GM23338 (cell line): Measurements from ENCODE around the gene STIM1. TPM values are rescaled to one million over a fixed set of nuclear protein-coding genes. Genes with fewer than 3 reads are reported as not detected.
"Not testable (repeated sequence)": the region's sequence is repeated elsewhere in the genome, so short reads cannot be mapped to it uniquely, and the experiment has no call there.

Experiments
- ATAC-seq: fragments of 200-7000 bp; cut with Tn5 transposase; 3 replicates; pipeline ENCODE4 v1.9.1; 2020
- DNase-seq: peaks from one replicate; pipeline ENCODE4 v3.0.0-alpha.2; 2015; ENCODE audit warnings: low spot score
- H2AFZ ChIP-seq: fragments of 200-600 bp; sonication (generic); 2 replicates; pipeline ENCODE4 v1.8.0; 2016; ENCODE audit warnings: antibody characterized with exemption, mild to moderate bottlenecking, moderate library complexity
- H3F3A ChIP-seq: fragments of 200-600 bp; sonication (generic); replicated peaks from 2 replicates; pipeline ENCODE4 v1.8.0; 2017; ENCODE audit warnings: antibody characterized with exemption, mixed run types, low read depth
- H3K27ac ChIP-seq: fragments of 200-600 bp; sonication (generic); 2 replicates; pipeline ENCODE4 v1.6.1; 2016; ENCODE audit warnings: low read depth
- H3K27me3 ChIP-seq: fragments of 200-600 bp; sonication (generic); 2 replicates; pipeline ENCODE4 v1.8.0; 2016; ENCODE audit warnings: mild to moderate bottlenecking, mixed run types, moderate library complexity; ENCODE audit not compliant: insufficient read depth
- H3K36me3 ChIP-seq: fragments of 200-600 bp; sonication (generic); 2 replicates; pipeline ENCODE4 v1.8.0; 2016; ENCODE audit warnings: mild to moderate bottlenecking; ENCODE audit not compliant: insufficient read depth
- H3K4me1 ChIP-seq: fragments of 200-600 bp; sonication (generic); 2 replicates; pipeline ENCODE4 v1.8.0; 2016; ENCODE audit warnings: mild to moderate bottlenecking, moderate library complexity; ENCODE audit not compliant: insufficient read depth
- H3K4me2 ChIP-seq: fragments of 200-600 bp; sonication (generic); 2 replicates; pipeline ENCODE4 v1.7.1; 2017; ENCODE audit warnings: mixed run types
- H3K4me3 ChIP-seq: fragments of 200-600 bp; sonication (generic); 2 replicates; pipeline ENCODE4 v1.6.1; 2016; ENCODE audit warnings: mixed run types
- H3K79me2 ChIP-seq: fragments of 200-600 bp; sonication (generic); replicated peaks from 2 replicates; pipeline ENCODE4 v1.8.0; 2017; ENCODE audit warnings: mild to moderate bottlenecking; ENCODE audit not compliant: insufficient read depth
- H3K9me2 ChIP-seq: fragments of 200-600 bp; sonication (generic); 2 replicates; pipeline ENCODE4 v1.8.0; 2017; ENCODE audit not compliant: insufficient read depth
- H4K20me1 ChIP-seq: fragments of 200-600 bp; sonication (generic); replicated peaks from 2 replicates; pipeline ENCODE4 v1.8.0; 2017; ENCODE audit warnings: mild to moderate bottlenecking; ENCODE audit not compliant: insufficient read depth
- H3K27ac Mint-ChIP-seq: 2 replicates; pipeline ENCODE4 v1.8.0; 2020; ENCODE audit warnings: inconsistent platforms, mild to moderate bottlenecking, moderate library complexity, mixed read lengths
- H3K27me3 Mint-ChIP-seq: 3 replicates; pipeline ENCODE4 v1.8.0; 2022; ENCODE audit warnings: low read depth, mild to moderate bottlenecking, moderate library complexity, mixed read lengths, inconsistent platforms; ENCODE audit not compliant: insufficient read depth, poor library complexity
- H3K36me3 Mint-ChIP-seq: 3 replicates; pipeline ENCODE4 v1.8.0; 2021; ENCODE audit warnings: low read depth, mild to moderate bottlenecking, inconsistent platforms, moderate library complexity, mixed read lengths
- H3K4me1 Mint-ChIP-seq: 3 replicates; pipeline ENCODE4 v1.8.0; 2020; ENCODE audit warnings: mild to moderate bottlenecking, inconsistent platforms, mixed read lengths
- H3K4me3 Mint-ChIP-seq: 3 replicates; pipeline ENCODE4 v1.8.0; 2021; ENCODE audit warnings: moderate library complexity, mild to moderate bottlenecking, inconsistent platforms, mixed read lengths
- H3K9me3 Mint-ChIP-seq: 3 replicates; pipeline ENCODE4 v1.8.0; 2020; ENCODE audit warnings: moderate library complexity, mild to moderate bottlenecking, inconsistent platforms, mixed read lengths
- CREB1 ChIP-seq: fragments of 250-450 bp; sonication (Bioruptor Pico); IDR thresholded peaks from 2 replicates; pipeline ENCODE4 v1.5.0; 2020; ENCODE audit warnings: low read depth, mild to moderate bottlenecking, moderate library complexity
- ETS1 ChIP-seq: IDR thresholded peaks from 2 replicates; pipeline ENCODE4 v1.6.1; 2016; ENCODE audit warnings: antibody characterized with exemption
- EZH2 ChIP-seq: fragments of 200-600 bp; sonication (generic); IDR thresholded peaks from one replicate; pipeline ENCODE4 v1.8.0; 2017; ENCODE audit warnings: antibody characterized with exemption, mild to moderate bottlenecking, low read depth; ENCODE audit not compliant: unreplicated experiment
- EZH2phosphoT487 ChIP-seq: fragments of 200-600 bp; sonication (generic); IDR thresholded peaks from one replicate; pipeline ENCODE4 v1.8.1; 2018; ENCODE audit warnings: antibody characterized with exemption; ENCODE audit not compliant: unreplicated experiment
- JUNB ChIP-seq: IDR thresholded peaks from one replicate; pipeline ENCODE4 v1.6.1; 2016; ENCODE audit warnings: antibody characterized with exemption; ENCODE audit not compliant: unreplicated experiment
- NANOG ChIP-seq: IDR thresholded peaks from 2 replicates; pipeline ENCODE4 v1.6.1; 2016; ENCODE audit warnings: antibody characterized with exemption, borderline replicate concordance
- POLR2AphosphoS5 ChIP-seq: IDR thresholded peaks from 2 replicates; pipeline ENCODE4 v1.6.1; 2016; ENCODE audit warnings: antibody characterized with exemption, low read depth
- REST ChIP-seq: IDR thresholded peaks from one replicate; pipeline ENCODE4 v1.6.1; 2018; ENCODE audit warnings: antibody characterized with exemption; ENCODE audit not compliant: unreplicated experiment
- polyA plus RNA-seq: library from polyadenylated mRNA; unstranded; fragments of >200 nt; fragmentation: Nextera tagmentation; extraction: Ambion mirVana; gene quantifications from 2 replicates; pipeline ENCODE4 v1.2.1, GENCODE V29; 2016
- total RNA-seq: library from RNA; depleted of rRNA; stranded (reverse); fragments of >200 nt; shearing (Covaris generic); gene quantifications from 2 replicates; pipeline ENCODE4 v1.2.3, GENCODE V29; 2014

The STIM1 gene
- total and polyA plus RNA-seq, 2 experiments from 2014 or later, result 3.5 to 14.0 TPM

- Histone ChIP-seq H3K9me2 (no peaks in the 10 kb centered on the region), H3K4me2 (no peak overlapping the region), H3K79me2 (no peaks in the 10 kb centered on the region), H3F3A (no peaks in the 10 kb centered on the region), H3K27me3 (no peaks in the 10 kb centered on the region), H3K27ac (no peak overlapping the region), H3K4me1 (no peaks in the 10 kb centered on the region), H3K36me3 (peaks cover 43% of the 10 kb centered on the region), H3K4me3 (no peak overlapping the region), H4K20me1 (no peaks in the 10 kb centered on the region; the same call in none of the 2 replicates), H2AFZ (no peak overlapping the region)
- no peak overlapping the region for H3K27ac Mint-ChIP-seq
- no peak for DNase-seq
- H3K4me3 Mint-ChIP-seq, result no peak overlapping the region
- H3K4me1 Mint-ChIP-seq, result no peaks in the 10 kb centered on the region
- peaks cover 60% of the 10 kb centered on the region for H3K36me3 Mint-ChIP-seq
- ATAC-seq, result no peak
- TF ChIP-seq NANOG, result no peak
- no peak for TF ChIP-seq EZH2phosphoT487
- no peak for TF ChIP-seq ETS1
- TF ChIP-seq JUNB, result no peak
- H3K9me3 Mint-ChIP-seq, result no peaks in the 10 kb centered on the region
- H3K27me3 Mint-ChIP-seq, result no peaks in the 10 kb centered on the region
Measured at GRCh38 chr11:4127357-4127756, 271.9 kb downstream of the STIM1 start.

GRCh38 chr11:4130219-4130618 lies 274.8 kb downstream of the STIM1 start:
- peaks cover 56% of the 10 kb centered on the region for H3K36me3 Mint-ChIP-seq
- H3K9me3 Mint-ChIP-seq, DNase-seq, H3K4me3 ChIP-seq, H3F3A ChIP-seq, H3K27me3 Mint-ChIP-seq, H2AFZ ChIP-seq, H3K4me1 ChIP-seq, H3K79me2 ChIP-seq, H3K4me1 Mint-ChIP-seq, H4K20me1 ChIP-seq, H3K27ac Mint-ChIP-seq, ATAC-seq, H3K27me3 ChIP-seq, H3K9me2 ChIP-seq, H3K4me3 Mint-ChIP-seq, H3K4me2 ChIP-seq, H3K27ac ChIP-seq: not testable (repeated sequence)
- H3K36me3 ChIP-seq, result peaks cover 38% of the 10 kb centered on the region

GRCh38 chr11:4134806-4135205 lies 279.3 kb downstream of the STIM1 start:
- Mint-ChIP-seq H3K9me3 (peaks cover 20% of the 10 kb centered on the region), H3K36me3 (peaks cover 68% of the 10 kb centered on the region), H3K27ac (no peak overlapping the region), H3K4me1 (no peaks in the 10 kb centered on the region), H3K4me3 (no peak overlapping the region), H3K27me3 (peaks cover 2% of the 10 kb centered on the region)
- Histone ChIP-seq H3K4me1 (no peaks in the 10 kb centered on the region), H3K36me3 (peaks cover 48% of the 10 kb centered on the region; the same call in 1 of the 2 replicates), H2AFZ (no peak overlapping the region), H3K27ac (no peak overlapping the region), H3K79me2 (no peaks in the 10 kb centered on the region), H3K4me3 (no peak overlapping the region), H3K27me3 (no peaks in the 10 kb centered on the region), H3K4me2 (no peak overlapping the region), H3F3A (no peaks in the 10 kb centered on the region), H3K9me2 (no peaks in the 10 kb centered on the region), H4K20me1 (0 out of 2 replicates have a peak, but pooled peaks cover 3% of the 10 kb centered on the region)
- no peak for DNase-seq
- ATAC-seq, result no peak
- TF ChIP-seq EZH2 (no peak), CREB1 (CRISPR knock-in tag) (no peak), POLR2AphosphoS5 (no peak), REST (no peak)
